ENCODE results near the gene DCAF16.

- TF ChIP-seq CTCF (IDR thresholded peaks at IDR 0.05 in 8 of 11, conservative IDR thresholded peaks at IDR 0.05 in 3 of 11) (no peak), POLR2A (IDR thresholded peaks at IDR 0.05) (no peak)
Observed at GRCh38 chr4:17816142-17816541, 5.6 kb upstream of the DCAF16 start.
